T-helper 1 cell treated with Interleukin-12 subunit alpha and Interleukin-12 subunit beta and Interleukin-4 antibody, amounts not matched to agents 30 ng/mL and 1 ng/mL, for 36 hours (primary cell): ENCODE data around the gene TNRC6B. TPM values are rescaled to one million over a fixed set of nuclear protein-coding genes. Genes with fewer than 3 reads are reported as not detected.

Source experiments
- intact Hi-C: fragments of 100-400 bp; cut with micrococcal nuclease; formaldehyde crosslinking; loops from one replicate; pipeline ENCODE4 v1.15.1; 2024
- total RNA-seq: library from RNA; stranded (reverse); gene quantifications from 2 replicates; pipeline ENCODE4 v1.2.3, GENCODE V29; 2022

The TNRC6B gene
- total RNA-seq, 1 donor from 2014 or later, result 59.4 TPM

DNA sequence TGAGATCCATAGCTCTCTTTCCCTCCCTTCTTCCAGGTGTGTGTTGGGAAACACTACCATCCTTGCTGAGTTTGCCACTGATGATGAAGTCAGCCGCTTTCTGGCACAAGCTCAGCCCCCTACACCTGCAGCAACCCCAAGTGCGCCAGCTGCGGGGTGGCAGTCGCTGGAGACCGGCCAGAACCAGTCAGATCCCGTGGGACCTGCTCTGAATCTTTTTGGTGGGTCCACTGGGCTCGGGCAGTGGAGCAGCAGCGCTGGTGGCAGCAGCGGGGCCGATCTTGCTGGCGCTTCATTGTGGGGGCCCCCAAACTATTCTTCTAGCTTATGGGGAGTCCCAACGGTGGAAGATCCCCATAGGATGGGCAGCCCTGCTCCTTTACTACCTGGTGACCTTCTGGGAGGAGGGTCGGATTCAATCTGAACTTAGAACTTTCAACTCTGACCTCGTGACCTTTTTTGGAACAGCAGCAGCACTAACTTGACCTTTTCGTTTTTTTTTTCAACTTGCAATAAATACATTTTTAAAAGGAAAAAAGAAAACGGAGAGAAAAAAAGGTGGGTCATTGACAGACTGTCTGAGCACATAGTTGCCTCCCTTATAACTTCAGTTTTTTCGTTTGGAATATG is 145.2 kb downstream of the TNRC6B start:
- intact Hi-C loops, result no loop called here

DNA sequence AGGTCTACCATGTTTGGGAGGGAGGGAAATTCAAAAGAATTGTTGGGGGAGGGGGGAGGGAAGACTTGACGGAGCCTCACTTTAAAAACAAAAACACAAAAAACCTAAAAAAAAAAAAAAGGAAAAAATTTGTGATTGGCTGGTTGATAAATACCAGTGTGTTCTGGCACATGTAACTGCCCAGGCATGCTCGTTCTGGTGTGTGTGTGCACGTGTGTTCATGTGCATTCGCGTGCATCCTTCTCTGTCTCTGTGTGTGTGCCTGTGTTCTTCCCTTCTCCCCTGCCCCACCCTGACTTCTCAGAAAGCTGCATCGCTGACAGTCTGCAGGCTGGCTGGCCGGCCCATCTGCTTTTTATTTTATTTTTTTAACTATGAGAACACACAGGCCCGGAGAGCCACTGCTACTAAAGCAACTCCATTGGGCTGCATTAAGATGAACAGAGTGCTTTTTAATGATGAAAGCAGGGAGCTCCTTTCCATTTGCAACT is 146.0 kb downstream of the TNRC6B start:
- intact Hi-C loops, result loop anchor here (1.0 to 2.0 kb wide), 6 partner anchors 11 to 279 kb away; partner anchors contain the start of genes ADSL and TNRC6B

DNA sequence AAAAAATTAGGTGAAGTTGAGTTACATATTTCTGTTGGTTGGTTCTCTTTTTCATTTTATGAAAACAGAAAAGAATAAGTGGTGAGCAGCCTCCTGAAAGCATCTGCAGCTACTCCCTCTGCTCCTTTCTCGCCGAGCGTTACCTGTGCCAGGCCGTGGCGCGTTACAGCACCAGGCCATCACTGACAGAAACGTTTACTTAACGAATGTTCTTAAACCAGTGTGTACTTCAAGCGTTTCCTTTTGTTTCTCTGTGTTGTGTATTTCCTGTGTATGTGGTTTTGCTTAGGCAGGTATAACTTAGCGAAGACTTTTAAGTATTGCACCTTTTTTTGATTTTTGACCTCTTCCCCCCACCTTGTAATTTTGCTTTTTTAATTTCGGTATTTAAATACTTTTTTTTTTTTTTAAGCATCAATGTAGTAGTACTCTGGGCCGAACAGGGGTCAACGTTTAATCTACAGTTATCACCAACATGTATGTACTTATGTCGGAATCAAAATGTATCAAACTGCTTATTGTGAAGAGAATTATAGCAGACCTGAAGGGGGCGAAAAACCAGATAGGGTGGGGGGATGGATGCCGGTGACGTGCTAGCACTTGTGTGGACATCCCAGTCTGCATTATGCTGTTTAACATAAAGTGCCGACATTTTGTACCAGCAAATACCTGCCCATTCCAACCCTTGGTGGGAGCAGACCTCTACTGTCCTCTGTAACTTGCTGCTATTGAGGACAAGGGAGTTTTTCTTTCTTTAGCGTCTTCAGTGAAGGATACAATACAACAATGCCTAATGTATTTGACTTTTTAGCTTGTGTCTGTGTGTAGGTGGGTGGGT is 147.0 kb downstream of the TNRC6B start:
- intact Hi-C loops, result loop anchor here (1.0 to 2.0 kb wide), 6 partner anchors 10 to 280 kb away; partner anchors contain the start of genes ADSL and TNRC6B

DNA sequence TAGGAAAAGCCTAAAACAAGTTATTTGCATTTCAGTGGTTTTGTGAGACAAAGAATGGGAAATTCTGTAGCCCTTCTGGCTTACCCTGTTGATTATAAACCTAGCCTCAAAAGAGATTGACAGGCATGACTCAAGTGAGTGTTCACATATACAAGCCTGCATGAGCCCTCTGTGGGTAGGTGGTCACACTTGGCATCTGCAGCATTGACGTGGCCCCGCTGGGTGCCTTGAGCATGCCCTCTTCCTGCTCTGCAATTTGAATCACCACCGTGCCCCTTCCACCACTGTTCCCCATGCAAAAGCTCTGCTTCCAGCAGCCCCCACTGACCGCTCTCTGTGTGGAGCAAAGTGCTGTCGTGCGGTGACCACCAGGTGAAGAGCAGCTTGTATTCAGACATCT is 147.6 kb downstream of the TNRC6B start:
- intact Hi-C loops, result loop anchor here (2.0 kb wide), 1 partner anchor 49 kb away; no protein-coding TSS in a partner anchor

DNA sequence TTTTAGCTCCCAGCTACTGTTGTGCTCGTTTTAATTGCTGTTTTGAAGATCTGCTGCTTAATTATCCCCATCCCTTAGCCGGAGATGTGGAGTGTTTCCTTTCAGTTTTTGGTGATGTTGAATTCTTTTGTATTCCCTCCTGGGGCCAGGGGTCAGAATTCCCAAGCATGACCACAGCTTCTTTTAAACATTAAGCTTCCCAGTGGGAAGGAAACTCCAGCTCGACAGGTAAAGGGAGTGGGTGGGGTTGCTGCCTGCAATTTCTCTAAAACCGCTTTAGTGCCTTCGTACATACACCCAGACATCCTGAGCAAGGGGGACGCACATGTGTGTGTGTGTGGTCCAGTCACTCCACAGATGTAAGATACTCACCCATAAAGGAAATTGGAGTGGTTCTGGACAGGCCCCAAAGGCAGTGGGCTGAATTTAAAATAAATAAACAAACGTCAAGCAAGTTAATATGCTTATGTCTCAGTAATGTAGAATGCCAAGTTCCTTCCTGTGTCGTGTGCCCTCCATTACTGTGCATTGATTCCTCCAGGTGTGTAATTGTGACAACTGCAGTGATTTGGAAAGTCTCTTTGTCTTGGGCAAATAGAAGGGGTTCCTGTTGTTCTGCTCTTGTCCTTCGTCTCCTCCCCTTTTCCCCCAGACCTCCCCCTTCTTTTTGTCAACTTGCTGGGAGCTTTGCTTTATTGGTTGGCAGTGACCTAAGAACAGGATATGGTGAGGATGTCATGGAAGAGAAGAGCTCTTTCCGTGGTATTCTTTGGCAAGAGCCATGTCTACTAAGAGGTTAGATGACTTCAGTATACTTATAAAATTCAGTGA is 149.4 kb downstream of the TNRC6B start:
- intact Hi-C loops, result no loop called here

DNA sequence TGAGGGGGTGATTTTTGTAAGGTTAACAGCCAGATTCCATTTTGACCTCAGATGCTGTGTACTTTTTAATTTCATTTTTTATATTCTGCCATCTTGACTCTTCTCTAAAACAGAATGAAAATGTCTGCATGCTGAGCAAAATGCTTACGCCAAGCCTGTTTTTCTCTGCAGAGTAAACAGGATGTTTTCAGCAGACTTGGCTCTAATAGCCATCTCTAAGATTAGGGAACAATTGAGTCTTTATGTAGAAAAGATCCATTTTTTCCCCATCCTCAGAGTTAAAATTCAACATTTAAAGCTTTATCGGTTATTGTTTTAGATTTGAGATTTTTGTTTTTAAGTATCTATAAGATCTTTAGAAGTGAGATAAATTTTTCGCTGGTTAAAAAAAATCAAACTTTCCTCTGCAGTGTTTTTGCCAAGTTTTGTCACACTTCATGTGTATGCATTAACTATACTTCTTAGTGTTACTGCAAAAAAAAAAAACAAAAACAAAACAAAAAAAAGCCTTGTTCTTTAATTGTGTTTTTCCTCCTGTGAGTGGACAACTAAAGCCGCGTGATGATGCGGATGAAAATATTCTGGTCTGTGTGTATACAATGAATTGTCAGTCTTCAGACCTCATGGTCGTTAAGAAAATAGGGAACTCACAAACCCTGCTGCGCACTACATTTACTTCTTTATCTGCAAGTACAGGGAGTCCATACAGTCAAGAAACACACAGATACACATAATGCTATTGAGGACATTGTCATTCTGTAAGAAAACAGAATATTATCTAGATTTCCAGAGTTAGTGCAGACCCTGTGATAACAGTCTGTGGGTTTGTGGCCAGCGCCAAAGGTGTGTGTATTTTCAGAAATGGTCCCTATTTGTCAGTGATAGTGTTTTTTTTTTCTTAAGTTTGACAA is 151.1 kb downstream of the TNRC6B start:
- intact Hi-C loops, result no loop called here

DNA sequence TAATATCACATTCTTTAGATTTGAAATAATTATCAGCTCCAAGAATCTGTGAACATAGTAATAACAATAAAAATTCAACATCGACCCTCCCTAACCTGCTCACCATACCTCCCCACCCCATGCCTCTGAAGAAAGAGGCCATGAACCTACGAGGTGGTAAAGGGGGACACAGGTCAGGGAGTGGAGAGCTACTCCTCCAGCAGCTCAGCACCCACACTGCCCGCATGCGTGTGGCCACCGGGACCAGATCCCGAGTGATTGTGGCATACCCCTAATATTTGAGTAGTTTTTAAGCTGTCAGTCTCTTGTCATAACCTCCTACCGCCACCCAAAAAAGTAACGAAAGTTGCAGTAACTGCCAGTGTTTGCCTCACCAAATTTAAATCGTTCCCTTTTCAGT is 151.7 kb downstream of the TNRC6B start:
- intact Hi-C loops, result no loop called here

DNA sequence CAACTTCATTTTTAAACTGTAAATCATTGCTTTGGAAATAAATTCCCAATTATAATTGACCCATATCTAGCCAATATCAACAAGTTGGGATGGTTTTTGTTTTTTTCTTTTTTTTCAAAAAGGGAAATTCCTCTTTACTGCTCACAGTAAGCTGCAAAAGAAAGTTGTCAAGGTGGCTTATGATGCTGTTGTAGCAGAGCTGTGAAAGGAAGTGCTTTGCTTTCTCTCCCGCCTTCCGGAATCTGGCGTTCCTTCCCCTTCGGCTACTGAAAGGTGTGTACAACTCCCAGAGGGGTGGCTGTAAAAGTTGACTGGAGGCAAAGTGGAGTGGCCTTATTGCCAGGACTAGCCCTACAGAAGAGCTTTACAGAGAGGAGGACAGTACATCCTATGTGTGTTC is 152.4 kb downstream of the TNRC6B start:
- intact Hi-C loops, result no loop called here

DNA sequence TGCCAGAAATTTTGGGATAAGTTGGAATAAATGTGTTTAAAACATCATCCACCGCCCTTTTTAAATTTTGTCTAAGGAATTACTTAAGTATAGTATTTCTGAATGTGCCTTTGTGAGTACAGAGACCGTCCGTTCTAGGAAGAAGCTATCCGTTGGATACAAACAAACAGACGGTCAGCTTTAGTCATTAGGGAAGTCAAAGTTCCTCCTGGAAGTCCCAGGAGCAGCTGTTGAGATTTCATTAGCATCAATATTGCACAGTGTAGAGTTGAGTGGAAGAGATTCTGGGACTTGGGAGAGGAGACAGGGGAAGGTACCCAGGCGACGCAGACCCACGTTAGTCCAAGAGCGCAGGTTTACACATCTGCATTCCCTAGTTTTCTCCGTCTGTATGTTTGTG is 152.9 kb downstream of the TNRC6B start:
- intact Hi-C loops, result no loop called here

DNA sequence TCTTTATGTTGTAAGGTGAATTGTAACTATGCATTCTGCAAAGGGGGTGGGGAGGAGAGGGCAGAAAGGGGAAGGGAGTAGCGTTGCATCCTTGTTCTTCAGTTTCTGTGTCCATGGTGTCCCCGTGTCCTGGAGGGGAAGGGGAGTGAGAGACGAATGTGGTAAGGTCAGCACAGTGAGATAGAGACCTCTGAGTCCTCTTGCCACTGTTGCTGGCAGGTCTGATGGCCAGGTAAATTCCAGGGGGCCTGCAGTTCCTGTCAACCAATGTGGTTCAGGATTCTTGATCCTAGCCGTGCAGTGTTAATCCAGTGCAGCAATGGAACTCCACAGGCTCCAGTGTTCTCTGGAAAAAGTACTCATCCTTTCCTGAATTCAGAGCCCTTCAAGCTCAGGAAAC is 154.0 kb downstream of the TNRC6B start:
- intact Hi-C loops, result no loop called here

DNA sequence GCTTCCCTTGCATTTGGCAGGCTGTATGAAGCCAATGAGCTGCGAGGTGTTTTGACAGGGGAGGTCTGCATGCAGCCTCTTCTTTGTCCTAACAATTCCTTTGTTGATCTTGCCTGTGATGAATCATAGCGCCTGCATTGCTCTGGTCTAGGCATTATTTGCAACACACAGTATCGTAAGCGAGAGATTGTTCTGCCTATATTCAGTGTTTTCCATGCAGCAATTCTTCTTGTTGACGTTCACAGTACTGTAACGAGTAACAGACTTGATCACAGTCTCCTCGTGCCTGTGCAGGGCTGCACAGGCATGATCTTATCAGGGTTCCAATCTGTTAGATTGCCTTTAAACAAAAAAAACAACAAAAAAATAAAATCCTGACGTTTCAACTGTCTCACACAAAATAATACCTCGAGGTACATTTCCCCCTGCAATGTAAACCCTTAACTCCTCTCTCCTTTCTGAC is 154.6 kb downstream of the TNRC6B start:
- intact Hi-C loops, result no loop called here

DNA sequence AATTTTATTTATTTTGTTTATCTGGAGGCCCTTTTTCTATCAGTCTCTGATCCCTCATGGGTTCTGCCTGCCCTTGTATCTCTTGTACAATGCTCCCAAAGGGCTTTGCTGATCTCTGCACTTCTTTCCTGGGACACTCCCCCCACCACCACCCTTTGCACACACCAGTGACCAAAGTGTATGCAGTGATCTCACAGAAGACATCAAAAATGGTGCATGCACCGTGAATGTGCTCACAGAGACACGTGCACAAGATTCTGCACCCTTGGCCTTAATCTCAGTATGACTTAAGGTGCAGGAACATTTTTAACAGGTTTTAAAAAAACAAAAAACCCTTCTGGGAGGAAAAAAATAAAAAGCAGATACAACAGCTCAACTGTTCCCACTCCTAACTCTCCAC is 156.3 kb downstream of the TNRC6B start:
- intact Hi-C loops, result loop anchor here (1.0 kb wide), 1 partner anchor 10 kb away; no protein-coding TSS in a partner anchor

DNA sequence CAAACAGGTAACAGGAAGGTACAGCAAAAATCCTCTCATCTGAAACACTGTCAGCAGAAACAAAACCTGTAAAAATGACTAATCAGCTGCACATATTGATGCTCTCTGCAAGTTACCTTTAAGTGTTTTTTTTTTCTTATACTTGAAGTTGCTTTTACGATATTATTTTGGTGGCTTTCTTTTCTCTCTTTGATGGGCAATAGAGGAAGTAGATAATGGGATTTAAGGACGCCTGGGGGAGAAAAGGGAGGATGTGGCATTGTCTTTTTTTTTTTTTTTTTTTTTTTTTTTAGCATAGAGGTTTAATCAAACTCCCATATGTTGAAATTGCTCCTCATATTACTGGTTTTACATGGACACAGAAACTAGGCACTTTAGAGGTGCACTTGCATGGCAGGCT is 157.2 kb downstream of the TNRC6B start:
- intact Hi-C loops, result loop anchor here (1.0 kb wide), 1 partner anchor 11 kb away; no protein-coding TSS in a partner anchor

DNA sequence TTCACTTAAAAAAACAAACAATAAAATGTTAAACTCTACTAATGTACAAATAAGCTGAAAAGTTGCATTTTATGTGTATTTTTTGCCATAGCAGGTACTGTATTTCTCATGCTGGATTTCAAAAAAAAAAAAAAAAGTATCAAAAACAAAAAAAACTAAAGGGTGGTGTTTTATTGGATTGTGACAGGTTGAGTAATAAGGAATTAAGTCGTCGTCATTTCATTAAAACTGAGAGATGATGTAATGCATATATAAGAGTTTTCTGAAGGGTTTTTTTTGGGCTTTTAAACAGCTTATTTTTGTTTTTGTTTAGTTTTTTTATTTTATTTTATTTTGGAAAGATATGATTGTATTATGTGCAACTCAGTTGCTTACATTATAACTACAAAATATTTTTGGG is 157.6 kb downstream of the TNRC6B start:
- intact Hi-C loops, result no loop called here

DNA sequence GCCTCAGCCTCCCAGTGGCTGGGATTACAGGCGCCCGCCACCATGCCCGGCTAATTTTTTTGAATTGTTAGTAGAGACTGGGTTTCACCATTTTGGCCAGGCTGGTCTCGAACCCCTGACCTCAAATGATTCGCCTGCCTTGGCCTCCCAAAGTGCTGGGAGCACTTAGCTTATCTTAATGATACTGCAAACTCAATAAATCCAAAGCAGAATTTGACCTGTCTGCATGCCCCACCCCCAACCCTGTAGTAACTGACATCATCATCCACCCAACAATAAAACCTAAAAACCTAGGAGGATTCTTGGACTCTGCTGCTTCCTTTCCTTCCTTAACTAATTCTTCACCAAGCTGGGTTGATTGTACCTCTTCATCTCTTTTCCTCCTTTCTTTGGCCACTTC is 162.3 kb downstream of the TNRC6B start:
- intact Hi-C loops, result no loop called here

DNA sequence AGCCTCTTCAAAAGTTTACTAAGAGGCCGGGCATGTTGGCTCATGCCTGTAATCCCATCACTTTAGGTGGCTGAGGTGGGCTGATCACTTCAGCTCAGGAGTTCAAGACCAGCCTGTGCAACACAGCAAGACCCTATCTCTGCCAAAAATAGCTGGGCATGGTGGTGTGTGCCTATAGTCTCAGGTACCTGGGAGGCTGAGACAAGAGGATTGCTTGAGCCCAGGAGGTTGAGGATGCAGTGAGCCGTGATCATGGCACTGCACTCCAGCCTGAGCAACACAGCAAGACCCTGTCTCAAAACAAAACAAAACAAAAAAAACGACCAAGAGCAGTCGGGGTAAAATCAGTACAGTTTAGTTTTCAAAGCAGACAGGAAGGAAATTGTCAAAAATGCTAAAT is 163.9 kb downstream of the TNRC6B start:
- intact Hi-C loops, result no loop called here

DNA sequence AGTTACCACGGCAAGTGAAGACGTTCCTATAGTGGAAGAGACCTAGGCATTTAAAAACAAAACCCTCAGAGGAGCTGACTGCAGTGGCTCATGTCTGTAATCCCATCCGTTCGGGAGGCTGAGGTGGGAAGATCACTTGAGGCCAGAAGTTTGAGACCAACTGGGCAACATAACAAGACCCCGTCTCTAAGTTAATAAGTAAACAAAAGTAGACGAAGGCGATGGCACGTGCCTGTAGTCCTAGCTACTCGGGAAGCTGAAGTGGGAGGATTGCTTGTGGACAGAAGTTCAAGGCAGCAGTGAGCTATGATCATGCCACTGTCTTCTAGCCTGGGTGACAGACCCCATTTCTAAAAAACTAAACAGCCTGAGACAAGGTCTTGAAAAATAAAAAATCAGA is 164.8 kb downstream of the TNRC6B start:
- intact Hi-C loops, result no loop called here

DNA sequence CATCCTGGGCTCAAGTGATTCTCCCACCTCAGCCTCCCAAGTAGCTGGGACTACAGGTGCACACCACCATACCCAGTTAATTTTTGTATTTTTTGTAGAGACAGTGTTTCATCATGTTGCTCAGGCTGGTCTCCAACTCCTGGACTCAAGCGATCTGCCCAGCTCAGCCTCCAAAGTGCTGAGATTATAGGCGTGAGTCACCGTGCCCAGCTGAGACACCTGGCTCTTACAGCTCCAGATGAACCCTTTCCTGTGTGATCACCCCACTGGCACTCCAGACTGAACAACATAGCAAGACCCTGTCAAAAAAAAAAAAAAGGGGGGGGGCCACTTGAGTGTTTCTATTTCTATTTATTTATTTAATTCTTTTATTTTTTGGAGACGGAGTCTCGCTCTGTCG is 167.5 kb downstream of the TNRC6B start:
- intact Hi-C loops, result loop anchor here (5.0 kb wide), 2 partner anchors 253 to 383 kb away; partner anchors contain the start of gene TMA7B

DNA sequence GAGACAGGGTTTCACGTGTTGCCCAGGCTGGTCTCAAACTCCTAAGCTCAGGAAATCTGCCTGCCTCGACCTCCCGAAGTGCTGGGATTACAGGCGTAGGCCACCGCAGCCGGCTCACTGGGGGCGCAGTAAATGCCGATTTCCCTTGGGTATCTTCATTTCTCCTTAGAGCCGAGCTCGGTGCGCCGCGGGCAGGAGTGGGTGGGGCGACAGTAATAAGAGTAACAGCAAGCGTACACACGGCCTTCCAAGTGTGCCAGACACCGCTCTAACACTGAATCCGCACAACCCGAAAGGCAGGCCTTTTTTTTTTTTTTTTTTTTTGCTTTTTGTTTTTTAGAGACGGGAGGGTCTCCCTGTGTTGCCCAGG is 168.1 kb downstream of the TNRC6B start:
- intact Hi-C loops, result loop anchor here (1.0 to 5.0 kb wide), 12 partner anchors 21 to 812 kb away; partner anchors contain the start of genes SGSM3, TMA7B and TNRC6B
